GM18499 (cell line): ENCODE data around the gene STARD13.

ENCODE experiments used
- ATAC-seq: cut with Tn5 transposase; IDR thresholded peaks from one replicate; pipeline ENCODE4 v1.9.1; 2021; ENCODE audit warnings: moderate number of reproducible peaks; ENCODE audit not compliant: insufficient read depth, unreplicated experiment

STARD13 gene

GRCh38 chr13:33106656-33107360, 178.7 kb downstream of the STARD13 start:
- peak; percentile 29 for ATAC-seq

- no peak for ATAC-seq
These were observed 180.1 kb downstream of the STARD13 start for GRCh38 chr13:33105387-33106005.

GRCh38 chr13:33103457-33103856, 182.1 kb downstream of the STARD13 start:
- no peak for ATAC-seq

GRCh38 chr13:33101835-33102234, 183.7 kb downstream of the STARD13 start:
- no peak for ATAC-seq

GRCh38 chr13:33100886-33101285, 184.7 kb downstream of the STARD13 start:
- ATAC-seq: no peak

GRCh38 chr13:33099860-33100259, 185.7 kb downstream of the STARD13 start:
- no peak for ATAC-seq

GRCh38 chr13:33096886-33097605, 188.5 kb downstream of the STARD13 start:
- ATAC-seq: peak; percentile 57

GRCh38 chr13:33092073-33092987, 193.2 kb downstream of the STARD13 start:
- no peak for ATAC-seq

GRCh38 chr13:33091415-33091774, 194.2 kb downstream of the STARD13 start:
- ATAC-seq: no peak

GRCh38 chr13:33090755-33091414, 194.7 kb downstream of the STARD13 start:
- no peak for ATAC-seq

- no peak for ATAC-seq
These were observed 196.2 kb downstream of the STARD13 start for GRCh38 chr13:33089311-33089710.

- ATAC-seq: no peak
These were observed 197.8 kb downstream of the STARD13 start for GRCh38 chr13:33087790-33088189.

GRCh38 chr13:33087091-33087490, 198.5 kb downstream of the STARD13 start:
- no peak for ATAC-seq

- ATAC-seq: no peak
These were observed 202.5 kb downstream of the STARD13 start for GRCh38 chr13:33083054-33083453.

GRCh38 chr13:33081666-33082065, 203.9 kb downstream of the STARD13 start:
- no peak for ATAC-seq

- no peak for ATAC-seq
These were observed 204.5 kb downstream of the STARD13 start for GRCh38 chr13:33080972-33081590.

GRCh38 chr13:33079960-33080359, 205.6 kb downstream of the STARD13 start:
- ATAC-seq: no peak

- no peak for ATAC-seq
These were observed 207.3 kb downstream of the STARD13 start for GRCh38 chr13:33078263-33078662.
